Measurements from ENCODE around the gene KDM4B. TPM values are rescaled to one million over a fixed set of nuclear protein-coding genes. Genes with fewer than 3 reads are reported as not detected.

Gene KDM4B
- total RNA-seq, 2 donors from 2014 or later: 27.8 to 38.5 TPM

DNA sequence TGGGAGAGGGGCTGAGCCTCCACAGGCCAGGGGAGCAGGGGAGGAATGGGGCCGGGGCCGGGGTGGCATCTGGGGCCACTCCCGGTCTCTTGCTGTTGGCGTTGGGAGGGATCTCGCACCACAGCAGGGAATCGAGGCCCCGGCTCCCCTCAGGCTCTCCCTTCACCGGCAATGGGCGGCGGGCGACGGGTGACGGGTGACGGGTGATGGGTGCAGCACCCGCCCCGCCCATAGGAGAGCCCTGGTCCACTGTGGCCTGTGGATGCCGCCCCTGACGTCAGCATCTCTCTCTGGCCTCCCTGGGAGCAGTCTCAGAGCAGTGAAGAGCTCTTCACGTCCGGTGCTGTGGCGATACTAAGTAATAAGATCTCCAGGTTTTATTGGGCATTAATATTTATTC, 133.6 kb downstream of the KDM4B start:
- Histone ChIP-seq H3K27me3 (ENCODE audit: control insufficient read depth, insufficient read depth, low read length, poor library complexity, severe bottlenecking) (no peaks in the 10 kb centered on the region), H3K9me3 (ENCODE audit: control insufficient read depth, low read length) (peaks cover 24% of the 10 kb centered on the region), H3K9ac (ENCODE audit: extremely low read depth, low read length, poor library complexity, severe bottlenecking) (no peak overlapping the region), H3K4me3 (ENCODE audit: low read length) (no peak overlapping the region), H3K27ac (ENCODE audit: low read depth, low read length) (no peak overlapping the region), H3K4me1 (ENCODE audit: control insufficient read depth, insufficient read depth, low read length) (no peaks in the 10 kb centered on the region), H3K36me3 (ENCODE audit: control insufficient read depth, insufficient read depth, low read length) (peaks cover 29% of the 10 kb centered on the region)
- Mint-ChIP-seq H3K9me3 (peaks cover 30% of the 10 kb centered on the region), H3K4me1 (no peaks in the 10 kb centered on the region), H3K36me3 (ENCODE audit: low read depth) (peaks cover 42% of the 10 kb centered on the region), H3K4me3 (no peak overlapping the region), H3K27me3 (ENCODE audit: insufficient read depth) (no peaks in the 10 kb centered on the region), H3K27ac (no peak overlapping the region)
- 95 to 97% methylated on average over 6 to 21 of the region's 21 CpGs for WGBS, 2 experiments (ENCODE audit: insufficient coverage in 1 of 2, insufficient read length in 1 of 2)
- TF ChIP-seq, protein P1, sequence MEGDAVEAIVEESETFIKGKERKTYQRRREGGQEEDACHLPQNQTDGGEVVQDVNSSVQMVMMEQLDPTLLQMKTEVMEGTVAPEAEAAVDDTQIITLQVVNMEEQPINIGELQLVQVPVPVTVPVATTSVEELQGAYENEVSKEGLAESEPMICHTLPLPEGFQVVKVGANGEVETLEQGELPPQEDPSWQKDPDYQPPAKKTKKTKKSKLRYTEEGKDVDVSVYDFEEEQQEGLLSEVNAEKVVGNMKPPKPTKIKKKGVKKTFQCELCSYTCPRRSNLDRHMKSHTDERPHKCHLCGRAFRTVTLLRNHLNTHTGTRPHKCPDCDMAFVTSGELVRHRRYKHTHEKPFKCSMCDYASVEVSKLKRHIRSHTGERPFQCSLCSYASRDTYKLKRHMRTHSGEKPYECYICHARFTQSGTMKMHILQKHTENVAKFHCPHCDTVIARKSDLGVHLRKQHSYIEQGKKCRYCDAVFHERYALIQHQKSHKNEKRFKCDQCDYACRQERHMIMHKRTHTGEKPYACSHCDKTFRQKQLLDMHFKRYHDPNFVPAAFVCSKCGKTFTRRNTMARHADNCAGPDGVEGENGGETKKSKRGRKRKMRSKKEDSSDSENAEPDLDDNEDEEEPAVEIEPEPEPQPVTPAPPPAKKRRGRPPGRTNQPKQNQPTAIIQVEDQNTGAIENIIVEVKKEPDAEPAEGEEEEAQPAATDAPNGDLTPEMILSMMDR (conservative IDR thresholded peaks at IDR 0.05): no peak
- no peak for DNase-seq

GRCh38 chr19:5103061-5103701, 134.3 kb downstream of the KDM4B start:
- H3K9ac ChIP-seq (ENCODE audit: extremely low read depth, low read length, poor library complexity, severe bottlenecking): no peak overlapping the region
- H3K36me3 ChIP-seq (ENCODE audit: control insufficient read depth, insufficient read depth, low read length): peaks cover 29% of the 10 kb centered on the region
- 92% methylated on average over 23 to 29 of the region's 29 CpGs for WGBS, 2 experiments (ENCODE audit: insufficient coverage in 1 of 2, insufficient read length in 1 of 2)
- TF ChIP-seq, protein P1 (conservative IDR thresholded peaks at IDR 0.05): no peak
- H3K27ac ChIP-seq (ENCODE audit: low read depth, low read length): peak overlapping the region; percentile 73
- Mint-ChIP-seq H3K27me3 (ENCODE audit: insufficient read depth) (no peaks in the 10 kb centered on the region), H3K27ac (no peak overlapping the region), H3K4me3 (no peak overlapping the region), H3K4me1 (no peaks in the 10 kb centered on the region), H3K36me3 (ENCODE audit: low read depth) (peaks cover 36% of the 10 kb centered on the region), H3K9me3 (peaks cover 29% of the 10 kb centered on the region)
- no peak for DNase-seq
- H3K4me3 ChIP-seq (ENCODE audit: low read length): no peak overlapping the region
- H3K9me3 ChIP-seq (ENCODE audit: control insufficient read depth, low read length): peaks cover 24% of the 10 kb centered on the region
- H3K27me3 ChIP-seq (ENCODE audit: control insufficient read depth, insufficient read depth, low read length, poor library complexity, severe bottlenecking): no peaks in the 10 kb centered on the region
- no peaks in the 10 kb centered on the region for H3K4me1 ChIP-seq (ENCODE audit: control insufficient read depth, insufficient read depth, low read length)

DNA sequence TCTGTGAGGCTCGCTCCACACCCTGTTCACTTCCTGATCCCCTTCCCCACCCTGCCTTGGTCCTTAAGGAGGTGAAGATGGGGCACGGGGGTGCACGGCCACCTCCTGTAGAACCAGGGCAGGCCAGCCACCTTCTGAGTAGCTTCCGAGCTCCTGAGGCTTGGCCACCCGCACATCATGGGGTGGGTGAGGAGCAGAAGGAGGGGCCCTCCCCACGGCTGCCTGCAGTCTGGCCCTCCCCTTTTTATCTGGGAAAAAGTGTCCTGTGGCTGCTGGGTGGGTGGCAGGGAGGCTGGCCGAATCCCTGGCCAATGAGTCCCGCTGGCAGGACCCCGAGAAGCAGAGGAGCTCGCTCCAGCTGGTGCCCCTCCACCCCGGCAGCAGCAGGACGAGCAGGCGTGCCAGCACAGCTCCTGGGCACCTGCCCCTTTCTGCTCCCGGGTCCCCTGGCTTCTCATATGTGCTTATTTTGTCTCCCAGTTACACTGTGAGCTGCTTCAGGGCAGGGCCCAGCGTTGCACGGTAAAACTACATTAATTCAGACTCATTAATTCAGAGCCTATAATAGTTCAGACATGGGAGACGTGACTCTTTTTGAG, 135.0 kb downstream of the KDM4B start:
- 95% methylated on average over 14 to 17 of the region's 17 CpGs for WGBS, 2 experiments (ENCODE audit: insufficient coverage in 1 of 2, insufficient read length in 1 of 2)

More for the DNA sequence above, 135.0 kb downstream of the KDM4B start:
- Mint-ChIP-seq H3K4me1 (no peaks in the 10 kb centered on the region), H3K9me3 (peaks cover 22% of the 10 kb centered on the region), H3K27ac (no peak overlapping the region), H3K27me3 (ENCODE audit: insufficient read depth) (no peaks in the 10 kb centered on the region), H3K36me3 (ENCODE audit: low read depth) (peaks cover 28% of the 10 kb centered on the region), H3K4me3 (no peak overlapping the region)
- peaks cover 22% of the 10 kb centered on the region for H3K36me3 ChIP-seq (ENCODE audit: control insufficient read depth, insufficient read depth, low read length)
- H3K27ac ChIP-seq (ENCODE audit: low read depth, low read length): peak overlapping the region; percentile 73
- no peak for DNase-seq
- H3K9me3 ChIP-seq (ENCODE audit: control insufficient read depth, low read length): peaks cover 16% of the 10 kb centered on the region
- H3K9ac ChIP-seq (ENCODE audit: extremely low read depth, low read length, poor library complexity, severe bottlenecking): no peak overlapping the region
- no peak overlapping the region for H3K4me3 ChIP-seq (ENCODE audit: low read length)
- H3K27me3 ChIP-seq (ENCODE audit: control insufficient read depth, insufficient read depth, low read length, poor library complexity, severe bottlenecking): no peaks in the 10 kb centered on the region
- TF ChIP-seq, protein P1 (conservative IDR thresholded peaks at IDR 0.05): no peak
- H3K4me1 ChIP-seq (ENCODE audit: control insufficient read depth, insufficient read depth, low read length): no peaks in the 10 kb centered on the region
